Liver (tissue), 9 donors: ENCODE data around the gene AXIN1. TPM values are rescaled to one million over a fixed set of nuclear protein-coding genes. Genes with fewer than 3 reads are reported as not detected.

ENCODE experiments used
- DNase-seq: peaks from one replicate; pipeline ENCODE4 v3.0.0-alpha.2; 2017; ENCODE audit warnings: low spot score
- H3K27ac ChIP-seq, 2 donors: one replicate each; pipeline ENCODE4 v1.7.0; 2013; ENCODE audit warnings: inconsistent platforms in 2 of 2, low read length in 2 of 2, control low read depth in 1 of 2, low read depth in 1 of 2, mild to moderate bottlenecking in 1 of 2
- H3K27me3 ChIP-seq, 4 donors: one replicate each; pipeline versions ENCODE4 v1.6.1 to v1.7.0; 2013; ENCODE audit warnings: low read length in 3 of 4, inconsistent platforms in 1 of 4, mild to moderate bottlenecking in 1 of 4, moderate library complexity in 1 of 4; ENCODE audit not compliant: control insufficient read depth in 4 of 4, insufficient read depth in 4 of 4
- H3K36me3 ChIP-seq, 4 donors: one replicate each; pipeline versions ENCODE4 v1.6.1 to v1.7.0; 2013; ENCODE audit warnings: low read length in 3 of 4, mild to moderate bottlenecking in 3 of 4, low read depth in 1 of 4, moderate library complexity in 1 of 4; ENCODE audit not compliant: control insufficient read depth in 4 of 4, insufficient read depth in 3 of 4
- H3K4me1 ChIP-seq, 4 donors: one replicate each; pipeline versions ENCODE4 v1.6.1 to v1.7.0; 2013; ENCODE audit warnings: low read length in 3 of 4, mild to moderate bottlenecking in 3 of 4, moderate library complexity in 1 of 4; ENCODE audit not compliant: control insufficient read depth in 4 of 4, insufficient read depth in 4 of 4
- H3K4me3 ChIP-seq, 3 donors: one replicate each; pipeline versions ENCODE4 v1.6.1 to v1.7.0; 2013; ENCODE audit warnings: low read length in 3 of 3, control low read depth in 1 of 3, low read depth in 1 of 3, mild to moderate bottlenecking in 1 of 3
- H3K9ac ChIP-seq, 2 donors: one replicate each; pipeline ENCODE4 v1.7.0; 2013; ENCODE audit warnings: low read length in 2 of 2, mild to moderate bottlenecking in 2 of 2, moderate library complexity in 2 of 2, control low read depth in 1 of 2, low read depth in 1 of 2
- H3K9me3 ChIP-seq, 4 donors: one replicate each; pipeline versions ENCODE4 v1.6.1 to v1.7.0; 2013; ENCODE audit warnings: low read length in 3 of 4; ENCODE audit not compliant: control insufficient read depth in 4 of 4
- ATF3 ChIP-seq: IDR thresholded peaks from 2 replicates; pipeline ENCODE4 v1.6.1; 2016; ENCODE audit warnings: antibody characterized with exemption
- CTCF ChIP-seq: fragments of 150-350 bp; IDR thresholded peaks from 2 replicates; pipeline ENCODE4 v1.5.1; 2017; ENCODE audit warnings: improper control_type of control experiment, low read depth, low read length; ENCODE audit not compliant: missing input control
- EGR1 ChIP-seq, 2 donors: IDR thresholded peaks; 2 replicates each; pipeline ENCODE4 v1.6.1; 2016 to 2018; ENCODE audit warnings: antibody characterized with exemption in 2 of 2, low read depth in 2 of 2
- FOXA1 ChIP-seq: IDR thresholded peaks from 2 replicates; pipeline ENCODE4 v1.6.1; 2016; ENCODE audit warnings: antibody characterized with exemption
- FOXA2 ChIP-seq: IDR thresholded peaks from 2 replicates; pipeline ENCODE4 v1.6.1; 2016; ENCODE audit warnings: antibody characterized with exemption
- GABPA ChIP-seq, 2 donors: IDR thresholded peaks in 1 of 2; conservative IDR thresholded peaks in 1 of 2; 2 replicates each; pipeline ENCODE4 v1.6.1; 2016; ENCODE audit warnings: antibody characterized with exemption in 2 of 2, mild to moderate bottlenecking in 1 of 2, moderate library complexity in 1 of 2
- HNF4A ChIP-seq, 2 donors: conservative IDR thresholded peaks; 2 replicates each; pipeline ENCODE4 v1.6.1; 2016; ENCODE audit warnings: antibody characterized with exemption in 2 of 2, mild to moderate bottlenecking in 2 of 2
- HNF4G ChIP-seq: IDR thresholded peaks from 2 replicates; pipeline ENCODE4 v1.6.1; 2016; ENCODE audit warnings: antibody characterized with exemption
- JUND ChIP-seq, 2 donors: IDR thresholded peaks; 2 replicates each; pipeline ENCODE4 v1.6.1; 2016; ENCODE audit warnings: antibody characterized with exemption in 2 of 2
- MAX ChIP-seq: IDR thresholded peaks from 2 replicates; pipeline ENCODE4 v1.6.1; 2016; ENCODE audit warnings: antibody characterized with exemption
- NR2F2 ChIP-seq: IDR thresholded peaks from 2 replicates; pipeline ENCODE4 v1.6.1; 2016; ENCODE audit warnings: antibody characterized with exemption
- RAD21 ChIP-seq, 2 donors: IDR thresholded peaks; 2 replicates each; pipeline ENCODE4 v1.6.1; 2016; ENCODE audit warnings: antibody characterized with exemption in 2 of 2, mild to moderate bottlenecking in 2 of 2
- REST ChIP-seq: IDR thresholded peaks from 2 replicates; pipeline ENCODE4 v1.6.1; 2016; ENCODE audit warnings: antibody characterized with exemption, mild to moderate bottlenecking
- RXRA ChIP-seq, 2 donors: IDR thresholded peaks; 2 replicates each; pipeline ENCODE4 v1.6.1; 2017 to 2018; ENCODE audit warnings: antibody characterized with exemption in 2 of 2, mild to moderate bottlenecking in 1 of 2
- SP1 ChIP-seq: IDR thresholded peaks from 2 replicates; pipeline ENCODE4 v1.6.1; 2018; ENCODE audit warnings: antibody characterized with exemption, mild to moderate bottlenecking
- TAF1 ChIP-seq: conservative IDR thresholded peaks from 2 replicates; pipeline ENCODE4 v1.6.1; 2016; ENCODE audit warnings: antibody characterized with exemption, mild to moderate bottlenecking
- YY1 ChIP-seq: IDR thresholded peaks from 2 replicates; pipeline ENCODE4 v1.6.1; 2016; ENCODE audit warnings: antibody characterized with exemption, mild to moderate bottlenecking
- ZBTB33 ChIP-seq: IDR thresholded peaks from 2 replicates; pipeline ENCODE4 v1.6.1; 2016; ENCODE audit warnings: antibody characterized with exemption
- WGBS: extraction: QIAGEN DNeasy Blood & Tissue Kit; methylation state at CpG from one replicate; pipeline ENCODE4 v1.1.7; 2013; 5-methylcytosine and 5-hydroxymethylcytosine counted together
- polyA plus RNA-seq, 2 donors: library from polyadenylated mRNA; stranded (reverse) in 1 of 2; unstranded in 1 of 2; fragments of 200-250 nt in 1 of 2; fragments of >200 nt in 1 of 2; fragmentation: Nextera tagmentation in 1 of 2; extraction: Ambion mirVana in 1 of 2; gene quantifications; one replicate each; pipeline versions ENCODE4 v1.2.1 to v1.2.3, GENCODE V29; 2013 to 2015
- total RNA-seq, 2 donors: library from RNA; depleted of rRNA; stranded (reverse); fragments of >200 nt; gene quantifications; one replicate each; pipeline ENCODE4 v1.2.3, GENCODE V29; 2014
- donor health status: healthy.
- donor health status: healthy.
- donor health status: healthy.
- donor health status: healthy.
- donor health status: healthy.

AXIN1 gene
- total and polyA plus RNA-seq, 4 donors = 2.0 to 10.3 (median 7.9) TPM

GRCh38 chr16:314795-315299, 37.7 kb downstream of the AXIN1 start:
- 88% methylated on average over 14 of the region's 14 CpGs for WGBS
- H3K27me3 ChIP-seq = no peaks in the 10 kb centered on the region
- H3K9ac ChIP-seq = no peak overlapping the region
- DNase-seq = no peak
- no peak overlapping the region for H3K4me3 ChIP-seq
- H3K36me3 ChIP-seq = peaks cover 0 to 30% (median 8%) of the 10 kb centered on the region in 4 donors
- no peaks in the 10 kb centered on the region for H3K4me1 ChIP-seq
- TF ChIP-seq HNF4G (no peak), GABPA (IDR thresholded peaks at IDR 0.05 in 1 of 2, conservative IDR thresholded peaks at IDR 0.05 in 1 of 2) (no peak), ZBTB33 (no peak), ATF3 (no peak), RAD21 (IDR thresholded peaks at IDR 0.05) (no peak), YY1 (no peak), EGR1 (IDR thresholded peaks at IDR 0.05; ENCODE audit: low read depth in 2 of 2) (no peak), CTCF (no peak), SP1 (no peak), TAF1 (no peak), REST (no peak), FOXA2 (no peak), MAX (no peak), RXRA (IDR thresholded peaks at IDR 0.05) (no peak), JUND (IDR thresholded peaks at IDR 0.05) (no peak), NR2F2 (no peak), HNF4A (conservative IDR thresholded peaks at IDR 0.05) (no peak), FOXA1 (no peak)
- no peaks in the 10 kb centered on the region for H3K9me3 ChIP-seq
- no peak overlapping the region for H3K27ac ChIP-seq
